ENCODE results near the gene ARMC2.

ARMC2 gene

GRCh38 chr6:109015176-109015575, 167.0 kb downstream of the ARMC2 start:
- DNase-seq (ENCODE audit: low spot score) = no peak

DNA sequence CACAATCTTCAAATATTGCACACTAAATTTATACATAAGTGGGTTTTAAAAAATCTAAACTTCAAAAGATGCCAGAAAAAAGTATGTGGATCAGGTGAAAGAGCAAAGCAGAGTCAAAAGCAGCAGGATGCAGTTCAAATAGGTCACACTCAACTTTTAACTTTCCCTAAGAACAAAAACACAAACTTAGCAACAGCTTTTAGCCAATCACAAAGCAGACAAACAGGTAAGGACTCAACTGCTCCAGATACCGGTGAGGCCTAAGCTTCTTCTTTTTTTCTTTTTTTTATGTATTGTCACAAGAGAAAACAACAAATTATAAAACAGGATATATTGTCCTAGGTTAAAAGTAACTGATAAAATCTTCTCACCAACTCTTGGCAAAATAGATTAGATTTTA, 171.7 kb downstream of the ARMC2 start:
- DNase-seq (ENCODE audit: low spot score) = no peak

DNA sequence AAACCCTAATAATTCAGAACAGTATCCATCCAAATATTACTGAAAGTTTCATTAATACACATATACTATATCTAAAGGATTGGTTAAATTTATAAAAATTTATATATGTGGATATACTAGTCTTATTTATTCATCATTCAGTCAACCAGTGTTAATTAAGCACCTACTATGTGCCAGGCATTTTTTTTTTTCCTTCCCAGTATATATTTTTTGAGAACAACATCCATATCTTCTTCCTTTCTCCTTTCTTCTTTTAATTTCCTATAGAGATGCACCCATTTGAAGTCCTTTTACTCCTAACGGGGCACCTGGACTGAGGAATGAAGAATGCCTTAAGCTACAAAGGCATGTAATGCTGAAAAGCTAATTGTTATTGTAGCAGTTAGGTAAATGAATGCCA, 173.6 kb downstream of the ARMC2 start:
- DNase-seq (ENCODE audit: low spot score) = no peak

DNA sequence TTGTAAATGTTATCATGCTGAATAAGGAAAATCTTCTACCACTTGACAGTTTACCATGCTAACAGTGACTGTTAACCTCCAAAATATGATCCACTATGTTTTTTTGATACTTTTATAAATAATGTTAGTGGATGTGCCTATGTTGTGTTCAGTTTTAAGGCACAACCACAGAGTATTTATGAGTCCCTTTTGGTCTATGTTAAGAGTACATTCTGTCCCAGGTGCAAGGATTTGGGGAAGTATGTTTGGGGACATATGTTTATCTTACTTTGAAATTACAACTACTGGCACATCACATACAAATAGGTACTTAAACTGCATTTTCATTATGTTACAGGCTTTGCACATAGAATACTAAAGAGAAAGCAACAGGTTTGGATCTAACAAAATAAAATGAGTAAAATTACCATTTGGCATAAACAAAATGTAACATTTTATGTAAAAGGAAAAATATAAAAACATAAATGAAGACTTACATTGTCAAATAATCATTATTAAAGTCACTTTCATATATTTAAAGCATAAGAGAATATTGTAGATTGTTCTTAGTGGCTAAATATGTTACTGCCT, 175.2 kb downstream of the ARMC2 start:
- DNase-seq (ENCODE audit: low spot score) = no peak

Measured in hematopoietic multipotent progenitor cell treated with erythropoietin and hydrocortisone succinate and interleukin-3 and kit ligand, for 17 days (in vitro differentiated cells).